HCT116 (cell line): ENCODE data around the gene PJA1. TPM values are rescaled to one million over a fixed set of nuclear protein-coding genes. Genes with fewer than 3 reads are reported as not detected.

Experiments used
- ATAC-seq: fragments of 200-7000 bp; cut with Tn5 transposase; 2 replicates; pipeline ENCODE4 v1.9.1; 2020; ENCODE audit warnings: mild to moderate bottlenecking, moderate library complexity
- BruUV-seq: library from RNA; stranded (reverse); fragments of 400-500 nt; replicated peaks from 2 replicates; lab custom pipeline; 2021; lab: Mats Ljungman, UMichigan
- CTCF ChIA-PET: fragments of 300-600 bp; sonication (Branson Sonifier 250); formaldehyde crosslinking; loops from one replicate; lab custom pipeline; 2021; ENCODE audit warnings: antibody characterized with exemption; lab: Charles Lee
- POLR2A ChIA-PET: fragments of 300-600, 350-600 bp; sonication (Branson Sonifier 250); formaldehyde crosslinking; loops from one replicate; lab custom pipeline; 2021; ENCODE audit warnings: antibody characterized with exemption; lab: Charles Lee
- RAD21 ChIA-PET, 2 experiments: fragments of 300-600 bp; sonication (Branson Sonifier 250); formaldehyde crosslinking; loops; one replicate each; lab custom pipeline; 2023; ENCODE audit warnings: low total read pairs in 2 of 2; ENCODE audit not compliant: uncharacterized antibody in 2 of 2, unreplicated experiment in 2 of 2, low non-redundant PET in 1 of 2; lab: Charles Lee
- DNase-seq: peaks from one replicate; pipeline ENCODE4 v3.0.0-alpha.2; 2010; ENCODE audit warnings: low read depth, low spot score
- H2AFZ ChIP-seq: fragments of 200-600 bp; shearing (Covaris generic), sonication (generic); 2 replicates; pipeline ENCODE4 v1.6.1; 2017; ENCODE audit warnings: low read depth, mixed run types, mixed read lengths, antibody characterized with exemption, low read length; ENCODE audit not compliant: poor library complexity, severe bottlenecking
- H3K27ac ChIP-seq: 2 replicates; pipeline ENCODE4 v1.5.1; 2012; ENCODE audit warnings: low read depth, low read length
- H3K27me3 ChIP-seq: fragments of 200-600 bp; sonication (generic); 2 replicates; pipeline ENCODE4 v1.6.1; 2016; ENCODE audit warnings: mixed run types, low read length, mixed read lengths; ENCODE audit not compliant: insufficient read depth
- H3K36me3 ChIP-seq, 2 experiments: fragments of 200-500 bp in 1 of 2; fragments of 200-600 bp in 1 of 2; sonication (Bioruptor generic) in 1 of 2; sonication (generic) in 1 of 2; 2 replicates each; pipeline versions ENCODE4 v1.5.1 to v1.6.1; 2014 to 2016; ENCODE audit warnings: low read length in 2 of 2, inconsistent platforms in 1 of 2, mixed read lengths in 1 of 2, mixed run types in 1 of 2; ENCODE audit not compliant: insufficient read depth in 2 of 2, control insufficient read depth in 1 of 2
- H3K4me1 ChIP-seq, 2 experiments: fragments of 200-600 bp in 1 of 2; sonication (generic) in 1 of 2; 2 replicates each; pipeline versions ENCODE4 v1.5.1 to v1.6.1; 2012 to 2017; ENCODE audit warnings: low read length in 2 of 2, inconsistent platforms in 1 of 2, mild to moderate bottlenecking in 1 of 2, mixed read lengths in 1 of 2, mixed run types in 1 of 2, moderate library complexity in 1 of 2; ENCODE audit not compliant: insufficient read depth in 2 of 2, control insufficient read depth in 1 of 2
- H3K4me2 ChIP-seq: fragments of 200-600 bp; sonication (generic); 2 replicates; pipeline ENCODE4 v1.6.1; 2017; ENCODE audit warnings: mixed run types, low read length, mixed read lengths
- H3K4me3 ChIP-seq, 2 experiments: fragments of 200-600 bp in 1 of 2; sonication (generic) in 1 of 2; replicated peaks in 1 of 2; 2 replicates each; pipeline ENCODE4 v1.5.1; 2011 to 2016; ENCODE audit warnings: low read length in 2 of 2, control low read depth in 1 of 2, low read depth in 1 of 2, mild to moderate bottlenecking in 1 of 2, mixed read lengths in 1 of 2, mixed run types in 1 of 2
- H3K79me2 ChIP-seq: fragments of 200-600 bp; sonication (generic); 2 replicates; pipeline ENCODE4 v1.6.1; 2017; ENCODE audit warnings: mild to moderate bottlenecking, mixed run types, low read length, moderate library complexity, mixed read lengths; ENCODE audit not compliant: insufficient read depth
- H3K9ac ChIP-seq: fragments of 200-600 bp; sonication (generic); 2 replicates; pipeline ENCODE4 v1.6.1; 2016; ENCODE audit warnings: low read length, mixed read lengths
- H3K9me2 ChIP-seq: fragments of 200-600 bp; sonication (generic), shearing (Covaris generic); 2 replicates; pipeline ENCODE4 v1.6.1; 2017; ENCODE audit warnings: mixed run types, mild to moderate bottlenecking, moderate library complexity; ENCODE audit not compliant: insufficient read depth
- H3K9me3 ChIP-seq, 2 experiments: fragments of 200-500 bp in 1 of 2; fragments of 200-600 bp in 1 of 2; sonication (Bioruptor generic) in 1 of 2; sonication (generic) in 1 of 2; 2 replicates each; pipeline ENCODE4 v1.6.1; 2014 to 2017; ENCODE audit warnings: low read length in 2 of 2, mixed read lengths in 2 of 2, inconsistent platforms in 1 of 2, low read depth in 1 of 2, mild to moderate bottlenecking in 1 of 2, mixed run types in 1 of 2, moderate library complexity in 1 of 2; ENCODE audit not compliant: control insufficient read depth in 1 of 2, insufficient read depth in 1 of 2
- H4K20me1 ChIP-seq: fragments of 200-600 bp; sonication (generic), shearing (Covaris generic); 2 replicates; pipeline ENCODE4 v1.6.1; 2017; ENCODE audit warnings: mixed run types, mild to moderate bottlenecking, moderate library complexity; ENCODE audit not compliant: insufficient read depth
- CBX3 ChIP-seq: IDR thresholded peaks from 2 replicates; pipeline ENCODE4 v1.6.1; 2012; ENCODE audit warnings: low read depth
- CEBPB ChIP-seq: IDR thresholded peaks from 2 replicates; pipeline ENCODE4 v1.6.1; 2012; ENCODE audit warnings: low read depth
- EGR1 ChIP-seq: IDR thresholded peaks from 2 replicates; pipeline ENCODE4 v1.6.1; 2012; ENCODE audit warnings: low read depth
- ELF1 ChIP-seq: IDR thresholded peaks from 2 replicates; pipeline ENCODE4 v1.6.1; 2012; ENCODE audit warnings: low read depth, borderline replicate concordance
- EZH2 ChIP-seq: fragments of 200-600 bp; sonication (generic); IDR thresholded peaks from 2 replicates; pipeline ENCODE4 v1.6.1; 2017; ENCODE audit warnings: antibody characterized with exemption, mixed run types
- EZH2phosphoT487 ChIP-seq: fragments of 200-600 bp; IDR thresholded peaks from 2 replicates; pipeline ENCODE4 v1.6.1; 2018; ENCODE audit warnings: antibody characterized with exemption, borderline replicate concordance
- FOSL1 ChIP-seq: IDR thresholded peaks from 2 replicates; pipeline ENCODE4 v1.6.1; 2012; ENCODE audit warnings: low read depth
- JUND ChIP-seq: IDR thresholded peaks from 2 replicates; pipeline ENCODE4 v1.6.1; 2012
- RAD21 ChIP-seq: IDR thresholded peaks from 2 replicates; pipeline ENCODE4 v1.6.1; 2012; ENCODE audit warnings: low read depth, mild to moderate bottlenecking
- SIN3A ChIP-seq: IDR thresholded peaks from 2 replicates; pipeline ENCODE4 v1.6.1; 2012; ENCODE audit warnings: low read depth
- SP1 ChIP-seq: IDR thresholded peaks from 2 replicates; pipeline ENCODE4 v1.6.1; 2012; ENCODE audit warnings: low read depth
- SRF ChIP-seq: IDR thresholded peaks from 2 replicates; pipeline ENCODE4 v1.6.1; 2012; ENCODE audit warnings: low read depth
- TCF7L2 ChIP-seq: IDR thresholded peaks from 2 replicates; pipeline ENCODE4 v1.7.0; 2011; ENCODE audit warnings: borderline replicate concordance, inconsistent platforms; ENCODE audit not compliant: insufficient read depth, insufficient read length; ENCODE audit errors: extremely low read depth
- YY1 ChIP-seq: IDR thresholded peaks from 2 replicates; pipeline ENCODE4 v1.6.1; 2011; ENCODE audit warnings: low read length, low read depth, moderate library complexity, mild to moderate bottlenecking; ENCODE audit not compliant: insufficient replicate concordance; ENCODE audit errors: extremely low read depth
- intact Hi-C: fragments of 100-400 bp; cut with micrococcal nuclease; formaldehyde crosslinking; loops from 2 replicates; pipeline ENCODE4 v1.10.0; 2022
- total RNA-seq: library from RNA; stranded (reverse); gene quantifications from one replicate; pipeline ENCODE4 v1.2.1, GENCODE V29; 2021; ENCODE audit not compliant: unreplicated experiment
- TF ChIP-seq, protein P1 (sequence below): IDR thresholded peaks from 2 replicates; pipeline ENCODE4 v1.6.1; 2012; ENCODE audit warnings: low read depth
- TF ChIP-seq, protein P2 (sequence below): IDR thresholded peaks from 2 replicates; pipeline ENCODE4 v1.6.1; 2012

PJA1 gene
- total RNA-seq, 1 experiment from 2014 or later, result 15.7 TPM

DNA sequence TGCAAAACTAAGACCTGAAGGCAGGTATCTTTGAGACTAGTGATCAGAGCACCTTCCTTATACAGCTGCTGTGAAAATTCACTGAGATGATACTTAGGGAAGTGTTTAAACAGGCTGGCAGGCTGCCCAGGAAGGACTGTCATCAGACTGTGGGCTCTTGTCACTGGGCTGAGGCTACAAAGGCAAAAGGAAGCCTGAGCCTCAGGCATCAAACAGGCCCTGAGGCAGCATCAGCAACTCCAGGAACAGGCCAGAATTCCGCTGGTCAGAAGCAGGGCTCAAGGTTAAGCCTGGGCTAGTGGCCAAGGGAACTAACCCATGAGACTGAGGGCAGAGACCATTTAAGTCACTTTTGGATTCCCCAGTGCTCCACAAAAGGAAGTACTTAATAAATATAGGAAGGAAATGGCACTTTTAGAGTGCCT lies 12.8 kb downstream of the PJA1 start:
- CTCF ChIA-PET, result interaction anchor here (1.5 kb wide), 1 partner anchor 19 kb away, joined by 3 read pairs; no protein-coding TSS in a partner anchor

More for the DNA sequence above, 12.8 kb downstream of the PJA1 start:
- Histone ChIP-seq H3K9me3 (no peaks in the 10 kb centered on the region), H3K4me2 (0 out of 2 replicates have a peak overlapping the region, but pooled peaks have one; percentile 12), H3K27me3 (no peaks in the 10 kb centered on the region), H3K27ac (no peak overlapping the region), H3K4me1 (peaks cover 4 to 60% of the 10 kb centered on the region in 2 experiments; a peak in 3 of 4 replicates), H3K79me2 (no peaks in the 10 kb centered on the region), H3K9me2 (no peaks in the 10 kb centered on the region), H3K4me3 (no peak overlapping the region), H3K36me3 (no peaks in the 10 kb centered on the region), H4K20me1 (no peaks in the 10 kb centered on the region), H2AFZ (no peak overlapping the region), H3K9ac (no peak overlapping the region)
- ATAC-seq (no peak), DNase-seq (no peak)
- BruUV-seq, result no TSS peak
- ChIA-PET POLR2A (interaction anchor here (1.2 kb wide), 1 partner anchor 324 kb away, joined by 3 read pairs; the partner anchor contains the start of gene EFNB1), RAD21 (no interaction called here)
- TF ChIP-seq CEBPB (no peak), FOSL1 (no peak), SP1 (no peak), RAD21 (no peak), EZH2 (no peak), SRF (no peak), CBX3 (no peak), JUND (no peak), EZH2phosphoT487 (no peak), YY1 (no peak), TCF7L2 (no peak), SIN3A (no peak), EGR1 (no peak), ELF1 (no peak)
- TF ChIP-seq, protein P1, sequence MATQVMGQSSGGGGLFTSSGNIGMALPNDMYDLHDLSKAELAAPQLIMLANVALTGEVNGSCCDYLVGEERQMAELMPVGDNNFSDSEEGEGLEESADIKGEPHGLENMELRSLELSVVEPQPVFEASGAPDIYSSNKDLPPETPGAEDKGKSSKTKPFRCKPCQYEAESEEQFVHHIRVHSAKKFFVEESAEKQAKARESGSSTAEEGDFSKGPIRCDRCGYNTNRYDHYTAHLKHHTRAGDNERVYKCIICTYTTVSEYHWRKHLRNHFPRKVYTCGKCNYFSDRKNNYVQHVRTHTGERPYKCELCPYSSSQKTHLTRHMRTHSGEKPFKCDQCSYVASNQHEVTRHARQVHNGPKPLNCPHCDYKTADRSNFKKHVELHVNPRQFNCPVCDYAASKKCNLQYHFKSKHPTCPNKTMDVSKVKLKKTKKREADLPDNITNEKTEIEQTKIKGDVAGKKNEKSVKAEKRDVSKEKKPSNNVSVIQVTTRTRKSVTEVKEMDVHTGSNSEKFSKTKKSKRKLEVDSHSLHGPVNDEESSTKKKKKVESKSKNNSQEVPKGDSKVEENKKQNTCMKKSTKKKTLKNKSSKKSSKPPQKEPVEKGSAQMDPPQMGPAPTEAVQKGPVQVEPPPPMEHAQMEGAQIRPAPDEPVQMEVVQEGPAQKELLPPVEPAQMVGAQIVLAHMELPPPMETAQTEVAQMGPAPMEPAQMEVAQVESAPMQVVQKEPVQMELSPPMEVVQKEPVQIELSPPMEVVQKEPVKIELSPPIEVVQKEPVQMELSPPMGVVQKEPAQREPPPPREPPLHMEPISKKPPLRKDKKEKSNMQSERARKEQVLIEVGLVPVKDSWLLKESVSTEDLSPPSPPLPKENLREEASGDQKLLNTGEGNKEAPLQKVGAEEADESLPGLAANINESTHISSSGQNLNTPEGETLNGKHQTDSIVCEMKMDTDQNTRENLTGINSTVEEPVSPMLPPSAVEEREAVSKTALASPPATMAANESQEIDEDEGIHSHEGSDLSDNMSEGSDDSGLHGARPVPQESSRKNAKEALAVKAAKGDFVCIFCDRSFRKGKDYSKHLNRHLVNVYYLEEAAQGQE, result no peak
- TF ChIP-seq, protein P2, sequence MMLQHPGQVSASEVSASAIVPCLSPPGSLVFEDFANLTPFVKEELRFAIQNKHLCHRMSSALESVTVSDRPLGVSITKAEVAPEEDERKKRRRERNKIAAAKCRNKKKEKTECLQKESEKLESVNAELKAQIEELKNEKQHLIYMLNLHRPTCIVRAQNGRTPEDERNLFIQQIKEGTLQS, result no peak
- intact Hi-C loops, result no loop called here
